Testis (tissue), 2 donors: ENCODE data around the gene ZNF888.
"Not testable (repeated sequence)": the region's sequence is repeated elsewhere in the genome, so short reads cannot be mapped to it uniquely, and the experiment has no call there.

Experiments used
- POLR2A ChIP-seq: fragments of 450-650 bp; IDR thresholded peaks from one replicate; pipeline ENCODE4 v1.6.1; 2017; ENCODE audit warnings: antibody characterized with exemption, mild to moderate bottlenecking, moderate library complexity
- TF ChIP-seq, protein P1 (sequence below), 3 experiments: fragments of 450-650 bp in 2 of 3; fragments of 200-600 bp in 1 of 3; sonication (generic) in 1 of 3; IDR thresholded peaks; one replicate each; pipeline ENCODE4 v1.5.1; 2016 to 2019; ENCODE audit warnings: antibody characterized with exemption in 3 of 3, mild to moderate bottlenecking in 2 of 3, moderate library complexity in 1 of 3

DNA sequence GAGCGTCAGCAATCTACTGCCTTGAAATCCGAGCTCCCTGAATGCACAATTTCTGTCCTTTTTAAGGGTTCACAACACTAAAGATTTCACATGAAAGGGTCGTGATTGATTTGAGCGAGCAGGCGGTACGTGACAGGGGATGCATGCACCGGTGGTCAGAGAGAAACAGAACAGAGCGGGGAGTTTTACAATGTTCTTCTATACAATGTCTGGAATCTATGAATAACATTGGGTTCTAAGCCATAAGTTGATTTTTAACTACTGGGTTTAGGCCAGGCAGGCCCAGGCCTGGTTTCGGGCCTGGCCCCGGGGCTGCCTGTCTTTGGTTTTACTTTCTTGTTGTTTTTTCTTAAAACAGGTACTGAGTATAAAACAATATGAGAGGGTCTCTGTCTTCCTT is 24.6 kb downstream of the ZNF888 start:
- TF ChIP-seq, protein P1, sequence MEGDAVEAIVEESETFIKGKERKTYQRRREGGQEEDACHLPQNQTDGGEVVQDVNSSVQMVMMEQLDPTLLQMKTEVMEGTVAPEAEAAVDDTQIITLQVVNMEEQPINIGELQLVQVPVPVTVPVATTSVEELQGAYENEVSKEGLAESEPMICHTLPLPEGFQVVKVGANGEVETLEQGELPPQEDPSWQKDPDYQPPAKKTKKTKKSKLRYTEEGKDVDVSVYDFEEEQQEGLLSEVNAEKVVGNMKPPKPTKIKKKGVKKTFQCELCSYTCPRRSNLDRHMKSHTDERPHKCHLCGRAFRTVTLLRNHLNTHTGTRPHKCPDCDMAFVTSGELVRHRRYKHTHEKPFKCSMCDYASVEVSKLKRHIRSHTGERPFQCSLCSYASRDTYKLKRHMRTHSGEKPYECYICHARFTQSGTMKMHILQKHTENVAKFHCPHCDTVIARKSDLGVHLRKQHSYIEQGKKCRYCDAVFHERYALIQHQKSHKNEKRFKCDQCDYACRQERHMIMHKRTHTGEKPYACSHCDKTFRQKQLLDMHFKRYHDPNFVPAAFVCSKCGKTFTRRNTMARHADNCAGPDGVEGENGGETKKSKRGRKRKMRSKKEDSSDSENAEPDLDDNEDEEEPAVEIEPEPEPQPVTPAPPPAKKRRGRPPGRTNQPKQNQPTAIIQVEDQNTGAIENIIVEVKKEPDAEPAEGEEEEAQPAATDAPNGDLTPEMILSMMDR (IDR thresholded peaks at IDR 0.05): not testable (repeated sequence)
- not testable (repeated sequence) for TF ChIP-seq POLR2A
